Measurements from ENCODE around the gene TMEM134. TPM values are rescaled to one million over a fixed set of nuclear protein-coding genes. Genes with fewer than 3 reads are reported as not detected.

The TMEM134 gene
- total RNA-seq, 2 experiments from 2014 or later, result 26.8 to 76.9 TPM

DNA sequence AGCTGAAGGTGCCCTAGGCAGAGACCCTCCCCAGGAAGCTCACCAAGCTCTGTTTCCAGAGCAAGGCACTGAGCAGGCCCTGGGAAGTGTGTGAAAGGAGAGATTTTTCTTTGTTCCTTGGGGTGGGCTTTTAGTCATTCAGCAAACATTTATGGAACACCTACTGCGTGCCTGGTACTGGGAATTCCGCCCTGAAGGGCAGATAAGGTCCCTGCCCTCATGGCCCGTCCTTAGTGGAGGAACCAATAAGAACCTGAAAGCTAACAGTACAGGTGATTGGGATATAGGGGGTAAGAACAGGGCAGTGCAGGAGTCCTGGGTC lies 3.9 kb downstream of the TMEM134 start:
- Histone ChIP-seq H3K9me2 (ENCODE audit: insufficient read depth, low read length) (no peaks in the 10 kb centered on the region), H3K4me2 (ENCODE audit: low read length) (peak overlapping the region; percentile 100), H3K9me3 (ENCODE audit: low read length) (no peaks in the 10 kb centered on the region), H3K27ac (ENCODE audit: low read depth, low read length, poor library complexity, severe bottlenecking) (peak overlapping the region; percentile 82), H2AFZ (ENCODE audit: low read length) (no peak overlapping the region), H3K4me1 (ENCODE audit: insufficient read depth, low read length, poor library complexity, severe bottlenecking) (peaks cover 69% of the 10 kb centered on the region), H3K79me2 (ENCODE audit: insufficient read depth, low read depth, low read length) (peaks cover 23% of the 10 kb centered on the region; the same call in 1 of the 2 replicates), H3K36me3 (ENCODE audit: insufficient read depth, low read length) (no peaks in the 10 kb centered on the region; the same call in 1 of the 2 replicates), H3K4me3 (ENCODE audit: low read depth, low read length, poor library complexity, severe bottlenecking) (peak overlapping the region; percentile 89), H4K20me1 (ENCODE audit: insufficient read depth, low read length) (no peaks in the 10 kb centered on the region)
- TSS peak; percentile 70 for BruUV-seq (replicated peaks)
- no peak for TF ChIP-seq EZH2phosphoT487 (IDR thresholded peaks at IDR 0.05; ENCODE audit: borderline replicate concordance, low read depth, low read length)
- TF ChIP-seq, protein P1, sequence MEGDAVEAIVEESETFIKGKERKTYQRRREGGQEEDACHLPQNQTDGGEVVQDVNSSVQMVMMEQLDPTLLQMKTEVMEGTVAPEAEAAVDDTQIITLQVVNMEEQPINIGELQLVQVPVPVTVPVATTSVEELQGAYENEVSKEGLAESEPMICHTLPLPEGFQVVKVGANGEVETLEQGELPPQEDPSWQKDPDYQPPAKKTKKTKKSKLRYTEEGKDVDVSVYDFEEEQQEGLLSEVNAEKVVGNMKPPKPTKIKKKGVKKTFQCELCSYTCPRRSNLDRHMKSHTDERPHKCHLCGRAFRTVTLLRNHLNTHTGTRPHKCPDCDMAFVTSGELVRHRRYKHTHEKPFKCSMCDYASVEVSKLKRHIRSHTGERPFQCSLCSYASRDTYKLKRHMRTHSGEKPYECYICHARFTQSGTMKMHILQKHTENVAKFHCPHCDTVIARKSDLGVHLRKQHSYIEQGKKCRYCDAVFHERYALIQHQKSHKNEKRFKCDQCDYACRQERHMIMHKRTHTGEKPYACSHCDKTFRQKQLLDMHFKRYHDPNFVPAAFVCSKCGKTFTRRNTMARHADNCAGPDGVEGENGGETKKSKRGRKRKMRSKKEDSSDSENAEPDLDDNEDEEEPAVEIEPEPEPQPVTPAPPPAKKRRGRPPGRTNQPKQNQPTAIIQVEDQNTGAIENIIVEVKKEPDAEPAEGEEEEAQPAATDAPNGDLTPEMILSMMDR (conservative IDR thresholded peaks at IDR 0.05; ENCODE audit: low read length), result no peak
- intact Hi-C loops (cut with micrococcal nuclease; ENCODE audit: unreplicated experiment), result loop anchor here (5.0 kb wide), 1 partner anchor 113 kb away; the partner anchor contains the start of gene POLD4
- DNase-seq (ENCODE audit: low spot score), result no peak
- ChIA-PET CTCF (ENCODE audit: unreplicated experiment) (interaction anchor here (0.6 to 1.1 kb wide), 3 partner anchors 9 to 187 kb away, joined by 3 to 9 read pairs (median 3); no protein-coding TSS in a partner anchor), POLR2A (interaction anchor here (0.6 to 2.0 kb wide), 4 partner anchors 15 to 511 kb away, joined by 3 to 18 read pairs (median 5); partner anchors contain the start of genes PPP1CA and PTPRCAP)

DNA sequence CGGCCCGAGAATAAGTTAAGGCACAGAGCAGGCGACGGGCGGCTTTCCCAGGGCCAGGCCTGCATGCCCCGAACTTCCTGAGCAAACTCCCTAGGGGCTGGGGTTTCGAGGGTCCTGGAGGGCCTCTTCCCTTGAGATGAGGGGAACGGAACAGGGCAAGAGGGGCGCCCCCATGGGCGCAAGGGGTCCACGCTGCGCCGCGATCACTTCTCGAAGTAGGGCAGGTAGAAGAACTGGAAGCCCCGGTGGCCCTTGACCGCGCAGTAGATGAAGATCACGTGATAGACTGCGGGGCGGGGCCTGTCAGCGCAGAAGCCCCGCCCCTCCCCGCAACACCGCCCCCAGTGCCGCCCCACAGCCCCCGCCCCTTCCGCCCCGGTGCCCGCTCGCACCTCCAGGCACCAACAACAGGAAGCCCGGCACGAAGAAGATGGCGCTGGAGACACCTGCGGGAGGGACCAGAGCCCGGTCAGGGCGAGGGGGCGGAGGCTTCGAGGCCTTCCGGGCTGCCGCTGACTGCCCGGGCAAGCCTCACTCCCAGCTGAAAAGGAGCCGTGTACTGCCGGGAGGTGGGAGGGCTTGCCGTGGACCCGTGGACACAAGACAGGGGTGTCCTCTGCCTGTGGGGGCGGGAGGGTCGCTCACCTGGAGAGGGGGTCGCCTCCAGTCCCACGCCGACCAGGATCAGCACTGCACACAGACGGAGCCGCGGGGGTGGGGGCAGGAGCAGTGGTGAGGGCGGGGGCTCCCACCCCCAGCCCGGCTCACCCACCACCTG lies 4.5 kb downstream of the TMEM134 start:
- peak overlapping the region; percentile 89 for H3K4me3 ChIP-seq (ENCODE audit: low read depth, low read length, poor library complexity, severe bottlenecking)
- no peaks in the 10 kb centered on the region for H3K9me3 ChIP-seq (ENCODE audit: low read length)
- intact Hi-C loops (cut with micrococcal nuclease; ENCODE audit: unreplicated experiment), result loop anchor here (1.0 to 5.0 kb wide), 2 partner anchors 27 to 112 kb away; partner anchors contain the start of genes POLD4 and PTPRCAP
- H3K9me2 ChIP-seq (ENCODE audit: insufficient read depth, low read length), result no peaks in the 10 kb centered on the region
- H4K20me1 ChIP-seq (ENCODE audit: insufficient read depth, low read length), result no peaks in the 10 kb centered on the region
- BruUV-seq (replicated peaks), result TSS peak; percentile 10
- no peaks in the 10 kb centered on the region; the same call in 1 of the 2 replicates for H3K36me3 ChIP-seq (ENCODE audit: insufficient read depth, low read length)
- peaks cover 68% of the 10 kb centered on the region for H3K4me1 ChIP-seq (ENCODE audit: insufficient read depth, low read length, poor library complexity, severe bottlenecking)
- peak overlapping the region; percentile 82 for H3K27ac ChIP-seq (ENCODE audit: low read depth, low read length, poor library complexity, severe bottlenecking)
- H3K79me2 ChIP-seq (ENCODE audit: insufficient read depth, low read depth, low read length), result peaks cover 23% of the 10 kb centered on the region; the same call in 1 of the 2 replicates
- H3K4me2 ChIP-seq (ENCODE audit: low read length), result peak overlapping the region; percentile 100
- ChIA-PET POLR2A (interaction anchor here (0.6 to 2.0 kb wide), 4 partner anchors 14 to 510 kb away, joined by 3 to 18 read pairs (median 5); partner anchors contain the start of genes PPP1CA and PTPRCAP), CTCF (ENCODE audit: unreplicated experiment) (interaction anchor here (0.6 to 1.1 kb wide), 3 partner anchors 10 to 187 kb away, joined by 3 to 9 read pairs (median 3); no protein-coding TSS in a partner anchor)
- TF ChIP-seq EZH2phosphoT487 (IDR thresholded peaks at IDR 0.05; ENCODE audit: borderline replicate concordance, low read depth, low read length), result no peak
- TF ChIP-seq, protein P1 (conservative IDR thresholded peaks at IDR 0.05; ENCODE audit: low read length), result no peak
- 0 out of 2 replicates have a peak overlapping the region, but pooled peaks have one; percentile 9 for H2AFZ ChIP-seq (ENCODE audit: low read length)
- peak; percentile 96 for DNase-seq (ENCODE audit: low spot score)

All from OCI-LY7 (cell line).